RWPE1 (cell line): ENCODE results near the gene PRODH2.

ENCODE experiments used
- CTCF ChIA-PET: fragments of 350-600 bp; sonication (Branson Sonifier 250); formaldehyde crosslinking; extraction: SDS; loops from one replicate; lab custom pipeline; 2021; lab: Yijun Ruan, JAX
- POLR2A ChIA-PET: fragments of 400-600 bp; formaldehyde crosslinking; extraction: SDS; loops from one replicate; lab custom pipeline; 2020; ENCODE audit warnings: antibody characterized with exemption; ENCODE audit not compliant: low non-redundant PET; lab: Yijun Ruan, JAX
- DNase-seq: peaks from one replicate; pipeline ENCODE4 v3.0.0; 2012; ENCODE audit warnings: low spot score
- H3K27ac ChIP-seq: fragments of 450-650 bp; 2 replicates; pipeline ENCODE4 v1.5.1; 2017
- CTCF ChIP-seq: fragments of 450-650 bp; conservative IDR thresholded peaks from 2 replicates; pipeline ENCODE4 v1.5.1; 2017; ENCODE audit warnings: low read depth, mild to moderate bottlenecking

The PRODH2 gene

GRCh38 chr19:35787227-35787799 is 25.3 kb downstream of the PRODH2 start:
- no peak for DNase-seq
- no peak overlapping the region for H3K27ac ChIP-seq
- no peak for TF ChIP-seq CTCF
- POLR2A ChIA-PET, result no interaction called here
- CTCF ChIA-PET, result no interaction called here

- no peak overlapping the region; the same call in 1 of the 2 replicates for H3K27ac ChIP-seq
- no peak for DNase-seq
- POLR2A ChIA-PET, result no interaction called here
- no peak for TF ChIP-seq CTCF
- CTCF ChIA-PET, result no interaction called here
Observed at GRCh38 chr19:35786299-35787160, 26.1 kb downstream of the PRODH2 start.

GRCh38 chr19:35785339-35785627 is 27.4 kb downstream of the PRODH2 start:
- DNase-seq, result no peak
- ChIA-PET POLR2A (no interaction called here), CTCF (no interaction called here)
- H3K27ac ChIP-seq, result no peak overlapping the region
- TF ChIP-seq CTCF, result no peak

- DNase-seq, result no peak
- CTCF ChIA-PET, result no interaction called here
- POLR2A ChIA-PET, result no interaction called here
- no peak for TF ChIP-seq CTCF
- no peak overlapping the region for H3K27ac ChIP-seq
Observed at GRCh38 chr19:35784503-35785338, 27.9 kb downstream of the PRODH2 start.

GRCh38 chr19:35783469-35784434 is 28.9 kb downstream of the PRODH2 start:
- no peak overlapping the region for H3K27ac ChIP-seq
- DNase-seq, result no peak
- no peak for TF ChIP-seq CTCF
- CTCF ChIA-PET, result no interaction called here
- POLR2A ChIA-PET, result no interaction called here
